Measurements from ENCODE around the gene COL5A2. TPM values are rescaled to one million over a fixed set of nuclear protein-coding genes. Genes with fewer than 3 reads are reported as not detected.

COL5A2 gene
- total RNA-seq, 4 donors from 2014 or later: 34.7 to 60.4 (median 51.4) TPM

DNA sequence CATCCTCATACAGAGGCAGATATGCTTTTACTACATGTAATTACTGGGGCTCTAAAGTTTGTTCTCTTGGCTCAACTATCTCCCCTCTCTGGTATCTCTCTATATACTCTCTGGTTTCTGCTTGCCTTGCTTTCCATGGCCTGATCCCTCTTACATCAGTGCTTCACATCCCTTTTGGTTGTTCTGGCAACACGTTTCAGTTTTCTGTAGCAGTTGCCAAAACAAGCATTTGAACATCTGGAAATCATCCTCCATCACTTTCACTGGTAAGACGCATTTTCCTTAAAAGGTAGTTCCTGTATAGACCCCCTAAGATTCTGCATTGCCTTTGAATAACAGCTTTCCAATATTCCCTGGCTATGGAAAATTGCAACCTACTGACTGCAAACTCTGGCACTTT lies 25.9 kb downstream of the COL5A2 start:
- peaks cover 0 to 87% (median 18%) of the 10 kb centered on the region in 4 donors for H3K4me1 ChIP-seq
- no peaks in the 10 kb centered on the region for H3K9me3 ChIP-seq
- H3K36me3 ChIP-seq: no peaks in the 10 kb centered on the region
- no peak overlapping the region for H3K4me3 ChIP-seq
- H3K27me3 ChIP-seq: no peaks in the 10 kb centered on the region
- WGBS, 2 donors: 58 to 59% methylated on average over 2 of the region's 2 CpGs
- TF ChIP-seq EP300 (IDR thresholded peaks at IDR 0.05) (peak in 1 of 2 donors; percentile 41), POLR2A (IDR thresholded peaks at IDR 0.05) (no peak)
- TF ChIP-seq, protein P1, sequence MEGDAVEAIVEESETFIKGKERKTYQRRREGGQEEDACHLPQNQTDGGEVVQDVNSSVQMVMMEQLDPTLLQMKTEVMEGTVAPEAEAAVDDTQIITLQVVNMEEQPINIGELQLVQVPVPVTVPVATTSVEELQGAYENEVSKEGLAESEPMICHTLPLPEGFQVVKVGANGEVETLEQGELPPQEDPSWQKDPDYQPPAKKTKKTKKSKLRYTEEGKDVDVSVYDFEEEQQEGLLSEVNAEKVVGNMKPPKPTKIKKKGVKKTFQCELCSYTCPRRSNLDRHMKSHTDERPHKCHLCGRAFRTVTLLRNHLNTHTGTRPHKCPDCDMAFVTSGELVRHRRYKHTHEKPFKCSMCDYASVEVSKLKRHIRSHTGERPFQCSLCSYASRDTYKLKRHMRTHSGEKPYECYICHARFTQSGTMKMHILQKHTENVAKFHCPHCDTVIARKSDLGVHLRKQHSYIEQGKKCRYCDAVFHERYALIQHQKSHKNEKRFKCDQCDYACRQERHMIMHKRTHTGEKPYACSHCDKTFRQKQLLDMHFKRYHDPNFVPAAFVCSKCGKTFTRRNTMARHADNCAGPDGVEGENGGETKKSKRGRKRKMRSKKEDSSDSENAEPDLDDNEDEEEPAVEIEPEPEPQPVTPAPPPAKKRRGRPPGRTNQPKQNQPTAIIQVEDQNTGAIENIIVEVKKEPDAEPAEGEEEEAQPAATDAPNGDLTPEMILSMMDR (IDR thresholded peaks at IDR 0.05): no peak
- DNase-seq (ENCODE audit: low spot score in 2 of 2): no peak
- H3K27ac ChIP-seq: no peak overlapping the region

DNA sequence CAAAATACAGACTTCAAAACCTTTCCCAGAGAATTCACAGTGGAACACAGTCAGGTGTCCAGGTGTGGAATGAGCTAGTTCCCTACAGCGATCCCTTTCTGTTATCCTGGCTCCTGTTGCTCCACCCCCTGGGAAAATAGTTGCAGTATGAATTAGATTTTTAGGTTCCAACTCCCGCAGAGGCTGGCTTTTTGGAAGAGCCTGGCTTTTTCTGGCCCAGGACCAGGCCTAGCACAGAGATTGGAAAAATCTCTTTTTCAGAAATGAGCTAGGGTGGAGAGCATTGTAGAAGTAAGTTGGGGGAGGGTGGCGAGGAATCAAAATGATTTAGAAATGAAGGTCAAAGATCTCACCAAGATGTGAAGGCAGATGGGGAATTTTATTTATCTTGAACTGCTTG lies 27.1 kb downstream of the COL5A2 start:
- no peaks in the 10 kb centered on the region for H3K9me3 ChIP-seq
- TF ChIP-seq POLR2A (IDR thresholded peaks at IDR 0.05) (no peak), EP300 (IDR thresholded peaks at IDR 0.05) (no peak)
- TF ChIP-seq, protein P1 (IDR thresholded peaks at IDR 0.05): no peak
- peaks cover 0 to 76% (median 16%) of the 10 kb centered on the region in 4 donors for H3K4me1 ChIP-seq
- H3K36me3 ChIP-seq: no peaks in the 10 kb centered on the region
- 23 to 27% methylated on average over 3 of the region's 3 CpGs for WGBS, 2 donors
- H3K4me3 ChIP-seq: no peak overlapping the region
- peak overlapping the region in 2 of 4 donors; percentile 24 to 70 for H3K27ac ChIP-seq
- H3K27me3 ChIP-seq: no peaks in the 10 kb centered on the region
- DNase-seq (ENCODE audit: low spot score in 2 of 2): peak in 1 of 2 donors; percentile 13

DNA sequence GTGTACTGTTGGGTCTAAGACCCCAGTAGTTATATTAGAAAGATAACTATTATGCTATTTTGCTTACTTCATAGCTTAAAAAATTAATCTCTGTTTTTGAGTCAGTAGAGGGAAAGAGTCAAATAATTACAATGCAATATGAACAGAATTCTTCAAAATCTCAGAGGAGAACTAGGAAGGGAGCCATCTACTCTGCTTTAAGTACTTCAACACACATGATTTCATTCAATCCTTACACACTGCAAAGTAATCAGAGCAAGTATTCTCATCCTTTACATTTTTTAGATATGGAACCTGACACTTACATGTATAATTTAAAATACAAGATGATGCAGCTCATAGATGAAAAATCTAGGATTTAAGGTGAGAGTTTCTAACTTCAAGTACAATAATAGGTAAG lies 27.7 kb downstream of the COL5A2 start:
- Histone ChIP-seq H3K36me3 (no peaks in the 10 kb centered on the region), H3K9me3 (no peaks in the 10 kb centered on the region), H3K27me3 (no peaks in the 10 kb centered on the region), H3K4me3 (no peak overlapping the region), H3K4me1 (peaks cover 0 to 71% (median 16%) of the 10 kb centered on the region in 4 donors), H3K27ac (peak overlapping the region in 2 of 4 donors; percentile 24 to 70)
- no peak for DNase-seq (ENCODE audit: low spot score in 2 of 2)
- no peak for TF ChIP-seq POLR2A (IDR thresholded peaks at IDR 0.05)
- no peak for TF ChIP-seq EP300 (IDR thresholded peaks at IDR 0.05)
- TF ChIP-seq, protein P1 (IDR thresholded peaks at IDR 0.05): no peak

DNA sequence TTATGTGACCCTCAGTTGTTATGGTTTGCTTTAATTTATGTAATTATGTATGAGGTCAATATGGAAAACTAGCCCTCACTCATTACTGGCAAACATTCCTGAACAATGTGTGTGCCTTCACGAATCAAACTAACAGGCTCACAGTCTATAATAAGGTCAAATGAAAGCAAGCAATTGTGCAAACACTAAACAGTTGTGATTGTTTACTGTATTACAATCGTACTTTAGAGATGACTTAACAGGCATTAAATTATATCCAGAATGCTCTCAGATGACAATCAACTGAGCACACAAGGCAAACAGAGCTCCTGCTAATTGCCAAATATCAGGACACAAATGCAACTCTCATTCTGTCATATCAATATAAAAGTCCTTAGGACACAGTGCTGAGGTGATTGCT lies 29.5 kb downstream of the COL5A2 start:
- H3K36me3 ChIP-seq: no peaks in the 10 kb centered on the region
- no peak overlapping the region for H3K4me3 ChIP-seq
- WGBS, 2 donors: 2 to 6% methylated on average over 2 of the region's 2 CpGs
- TF ChIP-seq, protein P1 (IDR thresholded peaks at IDR 0.05): no peak
- TF ChIP-seq EP300 (IDR thresholded peaks at IDR 0.05) (no peak), POLR2A (IDR thresholded peaks at IDR 0.05) (no peak)
- DNase-seq (ENCODE audit: low spot score in 2 of 2): no peak
- peaks cover 0 to 66% (median 19%) of the 10 kb centered on the region in 4 donors for H3K4me1 ChIP-seq
- no peaks in the 10 kb centered on the region for H3K9me3 ChIP-seq
- no peaks in the 10 kb centered on the region for H3K27me3 ChIP-seq
- peak overlapping the region in 2 of 4 donors; percentile 38 to 70 for H3K27ac ChIP-seq

DNA sequence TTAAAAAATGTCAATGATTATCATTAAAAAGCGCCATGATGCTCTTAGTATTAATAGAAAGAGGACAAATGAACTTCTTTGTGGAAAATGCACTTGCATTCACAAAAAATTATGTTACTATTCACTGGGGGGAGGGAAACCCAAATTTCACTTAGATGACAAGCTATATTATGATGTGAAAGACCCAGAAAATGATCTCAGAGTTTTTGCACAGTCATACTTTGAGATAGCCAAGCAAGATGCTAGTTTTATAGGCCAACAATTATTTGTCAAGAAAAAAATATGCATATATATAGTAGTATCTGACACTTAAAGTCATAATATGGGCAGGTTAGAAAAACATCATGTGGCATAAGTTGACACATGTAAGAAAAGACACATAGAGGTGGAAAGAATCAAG lies 31.6 kb downstream of the COL5A2 start:
- Histone ChIP-seq H3K27ac (no peak overlapping the region), H3K9me3 (no peaks in the 10 kb centered on the region), H3K4me1 (peaks cover 0 to 69% (median 26%) of the 10 kb centered on the region in 4 donors), H3K4me3 (no peak overlapping the region), H3K36me3 (no peaks in the 10 kb centered on the region), H3K27me3 (no peaks in the 10 kb centered on the region)
- 2 to 87% methylated on average over 1 of the region's 1 CpG for WGBS, 2 donors
- TF ChIP-seq POLR2A (IDR thresholded peaks at IDR 0.05) (no peak), EP300 (IDR thresholded peaks at IDR 0.05) (no peak)
- DNase-seq (ENCODE audit: low spot score in 2 of 2): no peak

DNA sequence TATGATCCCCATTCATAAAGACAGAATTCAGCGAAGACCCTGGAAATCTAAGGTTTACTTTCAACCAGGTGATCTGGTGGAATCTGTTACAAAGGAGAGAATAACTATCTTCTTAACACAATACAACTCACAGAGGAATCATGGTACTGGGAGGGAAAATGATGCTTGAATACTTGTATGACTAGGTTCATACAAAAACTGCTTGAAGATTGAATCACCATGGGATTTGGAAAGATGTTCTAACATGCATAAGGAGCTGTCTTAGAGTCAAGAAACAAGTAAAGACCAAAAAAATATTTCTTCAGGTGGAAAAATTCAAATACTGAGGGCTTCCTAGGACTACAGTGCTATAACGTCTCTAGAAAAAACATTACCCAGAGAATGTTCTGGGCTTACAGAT lies 32.2 kb downstream of the COL5A2 start:
- TF ChIP-seq, protein P1 (IDR thresholded peaks at IDR 0.05): no peak
- no peak for TF ChIP-seq EP300 (IDR thresholded peaks at IDR 0.05)
- no peak for TF ChIP-seq POLR2A (IDR thresholded peaks at IDR 0.05)
- WGBS, 2 donors: 73 to 80% methylated on average over 2 of the region's 2 CpGs
- Histone ChIP-seq H3K4me3 (no peak overlapping the region), H3K27ac (no peak overlapping the region), H3K9me3 (no peaks in the 10 kb centered on the region), H3K27me3 (no peaks in the 10 kb centered on the region), H3K36me3 (no peaks in the 10 kb centered on the region), H3K4me1 (peaks cover 0 to 63% (median 24%) of the 10 kb centered on the region in 4 donors)
- no peak for DNase-seq (ENCODE audit: low spot score in 2 of 2)
